PC-9 (cell line): ENCODE data around the gene SLC39A8. TPM values are rescaled to one million over a fixed set of nuclear protein-coding genes. Genes with fewer than 3 reads are reported as not detected.

ENCODE experiments used
- BruUV-seq: library from RNA; stranded (reverse); fragments of 400-500 nt; replicated peaks from 2 replicates; lab custom pipeline; 2021; lab: Mats Ljungman, UMichigan
- CTCF ChIA-PET: fragments of 300-600 bp; sonication (Branson Sonifier 250); formaldehyde crosslinking; loops from one replicate; lab custom pipeline; 2022; ENCODE audit warnings: antibody characterized with exemption; lab: Charles Lee
- POLR2A ChIA-PET: fragments of 300-600 bp; sonication (Branson Sonifier 250); formaldehyde crosslinking; loops from one replicate; lab custom pipeline; 2022; ENCODE audit warnings: antibody characterized with exemption; ENCODE audit not compliant: unreplicated experiment; lab: Charles Lee
- DNase-seq, 2 experiments: peaks; one replicate each; pipeline versions ENCODE4 v3.0.0 to v3.0.0-alpha.2; 2015 to 2022; ENCODE audit warnings: mixed read lengths in 1 of 2
- H2AFZ ChIP-seq: fragments of 200-600 bp; sonication (generic); 2 replicates; pipeline ENCODE4 v1.8.1; 2017; ENCODE audit warnings: antibody characterized with exemption
- H3F3A ChIP-seq: fragments of 200-600 bp; sonication (generic); 2 replicates; pipeline ENCODE4 v1.8.1; 2017; ENCODE audit warnings: antibody characterized with exemption, mild to moderate bottlenecking, low read depth; ENCODE audit not compliant: insufficient read depth
- H3K27ac ChIP-seq: fragments of 200-600 bp; sonication (generic); 2 replicates; pipeline ENCODE4 v1.6.1; 2016; ENCODE audit warnings: mixed run types
- H3K27me3 ChIP-seq: fragments of 200-600 bp; sonication (generic); 2 replicates; pipeline ENCODE4 v1.6.1; 2016; ENCODE audit warnings: low read depth, mixed run types; ENCODE audit not compliant: insufficient read depth
- H3K36me3 ChIP-seq: fragments of 200-600 bp; sonication (generic); 2 replicates; pipeline ENCODE4 v1.6.1; 2016; ENCODE audit warnings: low read depth, mixed run types
- H3K4me1 ChIP-seq: fragments of 200-600 bp; sonication (generic); replicated peaks from 2 replicates; pipeline ENCODE4 v1.6.1; 2016; ENCODE audit warnings: mixed run types; ENCODE audit not compliant: insufficient read depth
- H3K4me2 ChIP-seq: fragments of 200-600 bp; sonication (generic); 2 replicates; pipeline ENCODE4 v1.6.1; 2017; ENCODE audit warnings: mixed run types
- H3K4me3 ChIP-seq: fragments of 200-600 bp; sonication (generic); 2 replicates; pipeline ENCODE4 v1.6.1; 2016; ENCODE audit warnings: mixed run types
- H3K79me2 ChIP-seq: fragments of 200-600 bp; sonication (generic); 2 replicates; pipeline ENCODE4 v1.6.1; 2017; ENCODE audit warnings: low read depth, mixed run types
- H3K9me2 ChIP-seq: fragments of 200-600 bp; sonication (generic); 2 replicates; pipeline ENCODE4 v1.8.1; 2017; ENCODE audit warnings: mild to moderate bottlenecking; ENCODE audit not compliant: insufficient read depth
- H3K9me3 ChIP-seq: fragments of 200-600 bp; sonication (generic); 2 replicates; pipeline ENCODE4 v1.8.1; 2016; ENCODE audit warnings: low read depth; ENCODE audit not compliant: insufficient read depth
- H4K20me1 ChIP-seq: fragments of 200-600 bp; sonication (generic); 2 replicates; pipeline ENCODE4 v1.8.1; 2017; ENCODE audit not compliant: insufficient read depth
- CTCF ChIP-seq: fragments of 200-600 bp; sonication (generic); conservative IDR thresholded peaks from 2 replicates; pipeline ENCODE4 v1.6.1; 2017; ENCODE audit warnings: mixed run types, antibody characterized with exemption, mild to moderate bottlenecking, moderate library complexity
- EZH2 ChIP-seq: fragments of 200-600 bp; sonication (generic); IDR thresholded peaks from 2 replicates; pipeline ENCODE4 v1.8.0; 2017; ENCODE audit warnings: antibody characterized with exemption, low read depth
- intact Hi-C: fragments of 100-400 bp; cut with micrococcal nuclease; formaldehyde crosslinking; loops from one replicate; pipeline ENCODE4 v1.10.0; 2022; ENCODE audit not compliant: unreplicated experiment
- total RNA-seq: library from RNA; stranded (reverse); gene quantifications from 2 replicates; pipeline ENCODE4 v1.2.3, GENCODE V29; 2021

Gene SLC39A8
- total RNA-seq, 1 experiment from 2014 or later: 14.5 TPM

- Histone ChIP-seq H3K79me2 (no peaks in the 10 kb centered on the region), H3K9me3 (no peaks in the 10 kb centered on the region), H3K27ac (no peak overlapping the region), H3K4me1 (no peaks in the 10 kb centered on the region), H3K9me2 (no peaks in the 10 kb centered on the region), H2AFZ (no peak overlapping the region), H3K36me3 (no peaks in the 10 kb centered on the region), H3K4me3 (no peak overlapping the region), H3F3A (no peaks in the 10 kb centered on the region), H4K20me1 (no peaks in the 10 kb centered on the region), H3K27me3 (no peaks in the 10 kb centered on the region), H3K4me2 (no peak overlapping the region)
- intact Hi-C loops: no loop called here
- BruUV-seq: no TSS peak
- POLR2A ChIA-PET: no interaction called here
- TF ChIP-seq EZH2 (no peak), CTCF (no peak)
- DNase-seq: no peak
- CTCF ChIA-PET: no interaction called here
Measured at GRCh38 chr4:102356562-102357202, 11.4 kb upstream of the SLC39A8 start.

- intact Hi-C loops: no loop called here
- POLR2A ChIA-PET: no interaction called here
- H3K9me3 ChIP-seq: no peaks in the 10 kb centered on the region
- no peaks in the 10 kb centered on the region for H3K79me2 ChIP-seq
- no peaks in the 10 kb centered on the region for H3K36me3 ChIP-seq
- no peak for TF ChIP-seq EZH2
- TF ChIP-seq CTCF: no peak
- H3K27me3 ChIP-seq: no peaks in the 10 kb centered on the region
- no peaks in the 10 kb centered on the region for H3F3A ChIP-seq
- CTCF ChIA-PET: no interaction called here
- DNase-seq: no peak
- no peaks in the 10 kb centered on the region for H3K4me1 ChIP-seq
- H3K9me2 ChIP-seq: no peaks in the 10 kb centered on the region
- H3K27ac ChIP-seq: no peak overlapping the region
- H4K20me1 ChIP-seq: no peaks in the 10 kb centered on the region
- no TSS peak for BruUV-seq
- H2AFZ ChIP-seq: no peak overlapping the region
- no peak overlapping the region for H3K4me3 ChIP-seq
- H3K4me2 ChIP-seq: no peak overlapping the region
Measured at GRCh38 chr4:102355748-102356147, 10.5 kb upstream of the SLC39A8 start.

- intact Hi-C loops: no loop called here
- Histone ChIP-seq H3K4me3 (no peak overlapping the region), H3K9me2 (no peaks in the 10 kb centered on the region), H3K27me3 (no peaks in the 10 kb centered on the region), H3K4me1 (no peaks in the 10 kb centered on the region), H4K20me1 (no peaks in the 10 kb centered on the region), H3K36me3 (no peaks in the 10 kb centered on the region), H3K27ac (no peak overlapping the region), H3F3A (no peaks in the 10 kb centered on the region), H3K9me3 (no peaks in the 10 kb centered on the region), H3K4me2 (no peak overlapping the region), H3K79me2 (no peaks in the 10 kb centered on the region), H2AFZ (no peak overlapping the region)
- DNase-seq: no peak
- TF ChIP-seq CTCF (no peak), EZH2 (no peak)
- CTCF ChIA-PET: no interaction called here
- BruUV-seq: no TSS peak
- POLR2A ChIA-PET: no interaction called here
Measured at GRCh38 chr4:102354671-102355454, 9.6 kb upstream of the SLC39A8 start.
